ENCODE data around the gene CTBP2. TPM values are rescaled to one million over a fixed set of nuclear protein-coding genes. Genes with fewer than 3 reads are reported as not detected.

CTBP2 gene
- total RNA-seq, 1 donor from 2014 or later: 84.0 TPM

GRCh38 chr10:124944982-124945381 is 215.4 kb downstream of the CTBP2 start:
- no peak for DNase-seq (ENCODE audit: low read depth in 2 of 2)

DNA sequence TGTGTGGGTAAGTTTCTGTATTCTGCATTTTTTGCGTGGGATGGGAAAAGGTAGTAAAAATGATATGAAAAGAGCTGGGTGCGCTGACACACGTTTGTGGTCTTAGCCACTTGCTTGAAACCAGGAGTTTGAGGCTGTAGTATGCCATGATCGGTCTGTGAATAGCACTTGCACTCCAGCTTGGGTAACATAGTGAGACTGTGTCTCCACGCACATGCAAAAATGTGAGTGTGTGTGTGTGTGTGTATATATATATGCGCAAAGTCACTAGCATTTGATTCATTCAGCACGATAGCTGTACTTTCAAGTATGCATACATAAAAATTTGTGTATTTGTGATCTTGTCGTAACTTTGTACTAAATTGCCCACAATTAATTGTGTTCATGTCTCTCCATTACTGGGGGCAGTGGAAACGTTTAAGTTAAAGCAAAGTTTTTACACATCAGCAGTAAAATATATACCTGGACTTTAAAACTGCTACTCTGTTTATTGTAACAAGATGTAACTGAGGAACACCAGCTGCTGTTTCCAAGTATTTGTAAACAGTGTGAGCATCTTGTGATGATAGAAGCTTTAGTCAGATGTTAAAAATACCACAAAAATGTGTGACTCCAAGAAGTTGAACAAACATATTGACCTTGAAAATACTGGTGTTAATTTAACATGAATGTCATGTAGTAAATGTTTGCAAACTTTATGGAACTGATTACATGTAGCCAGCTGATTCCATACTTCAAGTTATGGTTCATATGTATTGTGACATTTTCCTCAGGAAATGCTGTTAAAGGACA is 216.9 kb downstream of the CTBP2 start:
- DNase-seq (ENCODE audit: low read depth in 2 of 2): peak in 1 of 2 donors; percentile 8

DNA sequence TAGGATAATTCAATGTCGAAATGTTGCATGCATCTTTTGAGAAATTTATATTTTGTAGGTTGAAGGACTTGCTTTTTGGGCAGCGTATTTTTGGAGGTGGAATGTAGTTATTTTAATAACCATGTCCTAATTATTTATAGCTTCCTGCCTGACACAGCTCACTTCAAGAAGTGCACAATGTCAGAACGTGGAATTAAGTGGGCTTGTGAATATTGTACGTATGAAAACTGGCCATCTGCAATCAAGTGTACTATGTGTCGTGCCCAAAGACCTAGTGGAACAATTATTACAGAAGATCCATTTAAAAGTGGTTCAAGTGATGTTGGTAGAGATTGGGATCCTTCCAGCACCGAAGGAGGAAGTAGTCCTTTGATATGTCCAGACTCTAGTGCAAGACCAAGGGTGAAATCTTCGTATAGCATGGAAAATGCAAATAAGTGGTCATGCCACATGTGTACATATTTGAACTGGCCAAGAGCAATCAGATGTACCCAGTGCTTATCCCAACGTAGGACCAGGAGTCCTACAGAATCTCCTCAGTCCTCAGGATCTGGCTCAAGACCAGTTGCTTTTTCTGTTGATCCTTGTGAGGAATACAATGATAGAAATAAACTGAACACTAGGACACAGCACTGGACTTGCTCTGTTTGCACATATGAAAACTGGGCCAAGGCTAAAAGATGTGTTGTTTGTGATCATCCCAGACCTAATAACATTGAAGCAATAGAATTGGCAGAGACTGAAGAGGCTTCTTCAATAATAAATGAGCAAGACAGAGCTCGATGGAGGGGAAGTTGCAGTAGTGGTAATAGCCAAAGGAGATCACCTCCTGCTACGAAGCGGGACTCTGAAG is 217.8 kb downstream of the CTBP2 start:
- DNase-seq (ENCODE audit: low read depth in 2 of 2): no peak

GRCh38 chr10:124941823-124942222 is 218.5 kb downstream of the CTBP2 start, which contains the start of gene ZRANB1:
TSS of gene ZRANB1 (plus strand) at chr10:124942123. CDS start at chr10:124942494, 371 bp downstream.
- DNase-seq (ENCODE audit: low read depth in 2 of 2): no peak

GRCh38 chr10:124939290-124939689 is 221.1 kb downstream of the CTBP2 start:
- DNase-seq (ENCODE audit: low read depth in 2 of 2): no peak

- no peak for DNase-seq (ENCODE audit: low read depth in 2 of 2)
Observed at GRCh38 chr10:124936813-124937212, 223.6 kb downstream of the CTBP2 start.

- peak in 1 of 2 donors; percentile 12 for DNase-seq (ENCODE audit: low read depth in 2 of 2)
Observed at GRCh38 chr10:124935946-124936345, 224.4 kb downstream of the CTBP2 start.

Other genes with a start within 250 kb of the CTBP2 start
- 15.1 and 19.7 TPM in 2 replicates for gene ZRANB1, start 218.4 kb downstream of the CTBP2 start, total RNA-seq

All from dermis microvascular lymphatic vessel endothelial cell (primary cell).